D721Med (cell line): ENCODE data around the gene MAST2.
A peak's percentile ranks its signal among the peaks of the same experiment; 100 is the strongest.
"Not testable (repeated sequence)": the region's sequence is repeated elsewhere in the genome, so short reads cannot be mapped to it uniquely, and the experiment has no call there.

Experiments used
- DNase-seq: peaks from one replicate; pipeline ENCODE4 v3.0.0; 2011; ENCODE audit warnings: low spot score; ENCODE audit not compliant: insufficient read length
- FAIRE-seq: peaks from 2 replicates; lab custom pipeline; 2011; peaks lifted over from hg19 to GRCh38; lab: Jason Lieb, UNC
- CTCF ChIP-seq: IDR thresholded peaks from 2 replicates; pipeline ENCODE4 v1.5.1; 2012; ENCODE audit warnings: mild to moderate bottlenecking, control low read depth; ENCODE audit not compliant: insufficient read depth; ENCODE audit errors: missing control alignments

The MAST2 gene

DNA sequence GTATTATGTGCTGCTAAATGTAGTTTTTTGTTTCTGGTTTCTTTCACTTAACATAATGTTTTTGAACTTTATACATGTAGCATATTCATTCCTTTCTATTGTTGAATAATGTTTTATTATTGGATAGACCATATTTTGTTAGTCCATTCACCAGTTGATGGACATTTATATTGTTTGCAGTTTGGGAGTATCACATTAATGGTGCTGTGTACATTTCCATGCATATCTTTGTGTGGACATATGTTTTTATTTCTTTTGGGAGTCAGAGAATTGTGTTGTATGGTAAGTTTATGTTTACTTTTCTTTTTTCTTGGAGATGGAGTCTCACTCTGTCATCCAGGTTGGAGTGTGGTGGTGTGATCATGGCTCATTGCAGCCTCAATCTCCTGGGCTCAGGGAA lies 134.6 kb downstream of the MAST2 start:
- no peak for TF ChIP-seq CTCF
- FAIRE-seq (peak; percentile 38), DNase-seq (no peak)

- DNase-seq (no peak), FAIRE-seq (no peak)
- no peak for TF ChIP-seq CTCF
Measured at GRCh38 chr1:45942411-45942810, 139.0 kb downstream of the MAST2 start.

DNA sequence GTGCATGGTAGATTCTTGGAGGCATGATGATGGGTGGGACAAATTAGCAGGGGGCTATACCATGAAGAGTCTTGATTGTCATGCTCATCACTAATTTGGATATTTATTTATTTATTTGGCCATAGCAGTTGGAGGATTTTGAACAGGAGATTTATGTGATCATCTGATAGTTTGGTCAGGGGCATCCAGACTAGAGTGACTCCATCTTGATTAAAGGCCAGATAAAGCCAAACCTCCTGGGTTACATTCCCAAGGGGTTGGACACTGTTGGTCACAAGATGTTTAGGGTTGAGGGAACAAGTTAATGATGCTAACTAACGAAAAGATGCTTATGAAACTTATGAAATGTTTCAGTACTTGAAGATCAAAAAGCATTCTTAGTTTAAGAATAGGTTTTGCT lies 139.8 kb downstream of the MAST2 start:
- no peak for TF ChIP-seq CTCF
- DNase-seq (no peak), FAIRE-seq (no peak)

DNA sequence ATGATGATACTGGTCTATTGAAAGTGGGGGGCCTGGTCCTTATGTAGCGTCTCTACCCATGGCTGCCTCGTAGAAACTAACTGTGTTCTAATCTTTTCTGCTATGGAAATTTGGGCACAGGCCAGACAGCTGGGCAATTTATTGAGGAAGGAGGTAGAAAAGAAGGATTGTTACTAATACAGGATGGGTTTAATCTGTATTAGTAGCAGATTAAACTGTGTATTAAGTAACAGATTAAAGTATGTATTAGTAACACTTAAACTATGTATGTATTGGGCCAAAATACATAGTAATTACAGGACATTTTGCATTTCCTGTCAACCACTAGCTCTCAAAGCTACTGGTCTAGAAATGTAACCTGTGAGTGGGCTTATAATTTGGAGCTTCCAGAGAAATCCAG lies 142.0 kb downstream of the MAST2 start:
- DNase-seq = no peak
- TF ChIP-seq CTCF = no peak
- no peak for FAIRE-seq

GRCh38 chr1:45949462-45949861 lies 146.1 kb downstream of the MAST2 start:
- not testable (repeated sequence) for FAIRE-seq, DNase-seq

- no peak for DNase-seq
- TF ChIP-seq CTCF = no peak
- no peak for FAIRE-seq
Measured at GRCh38 chr1:45952072-45952471, 148.7 kb downstream of the MAST2 start.

DNA sequence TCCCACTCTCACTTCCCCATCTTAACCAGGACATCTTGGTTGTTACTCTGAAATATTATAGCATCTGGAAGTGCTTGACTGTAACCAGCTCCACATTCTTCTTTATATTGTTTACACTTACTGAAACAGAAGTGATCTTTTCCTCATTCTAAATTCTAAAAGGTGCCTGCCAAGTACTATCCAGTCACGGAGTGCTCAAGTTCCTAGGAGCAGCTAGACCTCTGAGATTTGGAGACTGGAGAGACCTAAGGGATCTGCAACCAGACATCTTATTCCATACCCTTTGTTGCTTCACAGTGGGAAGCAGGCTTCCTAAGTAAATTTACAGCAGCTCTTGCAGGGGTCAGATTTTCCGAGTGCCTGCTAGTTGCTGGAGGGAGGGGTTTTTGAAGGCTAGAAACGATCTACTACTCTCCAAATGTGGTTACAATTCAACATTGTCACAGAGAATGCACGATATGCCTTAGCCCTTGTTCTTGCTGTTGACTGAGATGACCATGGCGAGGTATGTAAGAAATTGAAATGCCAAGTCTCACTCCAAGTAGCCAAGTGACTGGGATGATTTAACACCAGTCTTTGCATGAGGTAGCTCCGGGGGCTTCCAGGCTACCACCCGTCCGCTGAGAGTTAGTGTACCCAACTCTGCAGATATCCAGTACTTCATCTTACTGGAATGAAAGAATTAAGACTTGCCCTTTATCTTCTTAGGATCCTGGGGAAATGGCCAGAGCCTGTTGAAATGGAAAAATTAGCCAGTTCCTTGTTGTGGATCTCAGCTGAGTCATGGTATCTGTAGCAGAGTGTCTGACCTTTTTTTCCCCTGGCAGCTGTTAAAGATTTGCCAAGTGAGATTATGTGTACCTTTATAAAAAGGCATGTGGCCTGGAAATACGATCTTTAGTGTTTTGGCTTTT lies 150.8 kb downstream of the MAST2 start:
- FAIRE-seq = no peak

More for the DNA sequence above, 150.8 kb downstream of the MAST2 start:
- no peak for TF ChIP-seq CTCF
- DNase-seq = no peak
